ENCODE measurements around the gene ATP11A. TPM values are rescaled to one million over a fixed set of nuclear protein-coding genes. Genes with fewer than 3 reads are reported as not detected.

The ATP11A gene
- polyA plus RNA-seq, 4 donors = 3.2 to 79.6 (median 9.5) TPM

- no peak overlapping the region for H3K27ac ChIP-seq (ENCODE audit: low read depth in 1 of 3, low read length in 2 of 3)
- no peaks in the 10 kb centered on the region for H3K27me3 ChIP-seq (ENCODE audit: control insufficient read depth in 3 of 3, insufficient read depth in 3 of 3, low read length in 3 of 3)
- 92 to 95% (median 95%) methylated on average over 31 of the region's 31 CpGs for WGBS, 3 donors
- no peak overlapping the region for H3K4me3 ChIP-seq (ENCODE audit: low read depth in 1 of 3, low read length in 3 of 3)
- DNase-seq = no peak
- FAIRE-seq = no peak
- H3K9me3 ChIP-seq (ENCODE audit: control insufficient read depth in 2 of 2, insufficient read depth in 1 of 2, low read depth in 1 of 2, low read length in 1 of 2) = no peaks in the 10 kb centered on the region
- H3K36me3 ChIP-seq (ENCODE audit: control insufficient read depth in 3 of 3, insufficient read depth in 2 of 3, low read depth in 1 of 3, low read length in 3 of 3) = no peaks in the 10 kb centered on the region
- no peaks in the 10 kb centered on the region for H3K4me1 ChIP-seq (ENCODE audit: control insufficient read depth in 3 of 3, insufficient read depth in 2 of 3, low read depth in 1 of 3, low read length in 2 of 3)
Measured at GRCh38 chr13:112648966-112649690, 40.7 kb upstream of the ATP11A start.

GRCh38 chr13:112651311-112651710 is 38.5 kb upstream of the ATP11A start:
- no peak for DNase-seq
- Histone ChIP-seq H3K4me3 (ENCODE audit: low read depth in 1 of 3, low read length in 3 of 3) (no peak overlapping the region), H3K27me3 (ENCODE audit: control insufficient read depth in 3 of 3, insufficient read depth in 3 of 3, low read length in 3 of 3) (no peaks in the 10 kb centered on the region), H3K4me1 (ENCODE audit: control insufficient read depth in 3 of 3, insufficient read depth in 2 of 3, low read depth in 1 of 3, low read length in 2 of 3) (no peaks in the 10 kb centered on the region), H3K9me3 (ENCODE audit: control insufficient read depth in 2 of 2, insufficient read depth in 1 of 2, low read depth in 1 of 2, low read length in 1 of 2) (no peaks in the 10 kb centered on the region), H3K27ac (ENCODE audit: low read depth in 1 of 3, low read length in 2 of 3) (no peak overlapping the region), H3K36me3 (ENCODE audit: control insufficient read depth in 3 of 3, insufficient read depth in 2 of 3, low read depth in 1 of 3, low read length in 3 of 3) (no peaks in the 10 kb centered on the region)
- 15 to 45% (median 25%) methylated on average over 5 of the region's 5 CpGs for WGBS, 3 donors
- no peak for FAIRE-seq

GRCh38 chr13:112651750-112652511 is 37.9 kb upstream of the ATP11A start:
- Histone ChIP-seq H3K4me1 (ENCODE audit: control insufficient read depth in 3 of 3, insufficient read depth in 2 of 3, low read depth in 1 of 3, low read length in 2 of 3) (no peaks in the 10 kb centered on the region), H3K27me3 (ENCODE audit: control insufficient read depth in 3 of 3, insufficient read depth in 3 of 3, low read length in 3 of 3) (no peaks in the 10 kb centered on the region), H3K27ac (ENCODE audit: low read depth in 1 of 3, low read length in 2 of 3) (no peak overlapping the region), H3K4me3 (ENCODE audit: low read depth in 1 of 3, low read length in 3 of 3) (no peak overlapping the region), H3K9me3 (ENCODE audit: control insufficient read depth in 2 of 2, insufficient read depth in 1 of 2, low read depth in 1 of 2, low read length in 1 of 2) (no peaks in the 10 kb centered on the region), H3K36me3 (ENCODE audit: control insufficient read depth in 3 of 3, insufficient read depth in 2 of 3, low read depth in 1 of 3, low read length in 3 of 3) (no peaks in the 10 kb centered on the region)
- 65 to 80% (median 75%) methylated on average over 7 of the region's 7 CpGs for whole genome bisulfite sequencing, 3 donors
- DNase-seq (no peak), FAIRE-seq (no peak)

- 70 to 80% (median 71%) methylated on average over 7 of the region's 7 CpGs for WGBS, 3 donors
- Histone ChIP-seq H3K4me1 (ENCODE audit: control insufficient read depth in 3 of 3, insufficient read depth in 2 of 3, low read depth in 1 of 3, low read length in 2 of 3) (no peaks in the 10 kb centered on the region), H3K36me3 (ENCODE audit: control insufficient read depth in 3 of 3, insufficient read depth in 2 of 3, low read depth in 1 of 3, low read length in 3 of 3) (no peaks in the 10 kb centered on the region), H3K9me3 (ENCODE audit: control insufficient read depth in 2 of 2, insufficient read depth in 1 of 2, low read depth in 1 of 2, low read length in 1 of 2) (no peaks in the 10 kb centered on the region), H3K27me3 (ENCODE audit: control insufficient read depth in 3 of 3, insufficient read depth in 3 of 3, low read length in 3 of 3) (no peaks in the 10 kb centered on the region), H3K4me3 (ENCODE audit: low read depth in 1 of 3, low read length in 3 of 3) (no peak overlapping the region), H3K27ac (ENCODE audit: low read depth in 1 of 3, low read length in 2 of 3) (no peak overlapping the region)
- DNase-seq (no peak), FAIRE-seq (no peak)
Measured at GRCh38 chr13:112652512-112653070, 37.2 kb upstream of the ATP11A start.

GRCh38 chr13:112653071-112653470 is 36.8 kb upstream of the ATP11A start:
- Histone ChIP-seq H3K27me3 (ENCODE audit: control insufficient read depth in 3 of 3, insufficient read depth in 3 of 3, low read length in 3 of 3) (no peaks in the 10 kb centered on the region), H3K4me3 (ENCODE audit: low read depth in 1 of 3, low read length in 3 of 3) (no peak overlapping the region), H3K9me3 (ENCODE audit: control insufficient read depth in 2 of 2, insufficient read depth in 1 of 2, low read depth in 1 of 2, low read length in 1 of 2) (no peaks in the 10 kb centered on the region), H3K36me3 (ENCODE audit: control insufficient read depth in 3 of 3, insufficient read depth in 2 of 3, low read depth in 1 of 3, low read length in 3 of 3) (no peaks in the 10 kb centered on the region), H3K4me1 (ENCODE audit: control insufficient read depth in 3 of 3, insufficient read depth in 2 of 3, low read depth in 1 of 3, low read length in 2 of 3) (no peaks in the 10 kb centered on the region), H3K27ac (ENCODE audit: low read depth in 1 of 3, low read length in 2 of 3) (no peak overlapping the region)
- FAIRE-seq (no peak), DNase-seq (no peak)
- WGBS, 3 donors = 59 to 77% (median 66%) methylated on average over 3 of the region's 3 CpGs

GRCh38 chr13:112655913-112656312 is 33.9 kb upstream of the ATP11A start:
- DNase-seq = no peak
- Histone ChIP-seq H3K4me3 (ENCODE audit: low read depth in 1 of 3, low read length in 3 of 3) (no peak overlapping the region), H3K4me1 (ENCODE audit: control insufficient read depth in 3 of 3, insufficient read depth in 2 of 3, low read depth in 1 of 3, low read length in 2 of 3) (peaks cover 0 to 2% (median 0%) of the 10 kb centered on the region in 3 donors), H3K27me3 (ENCODE audit: control insufficient read depth in 3 of 3, insufficient read depth in 3 of 3, low read length in 3 of 3) (no peaks in the 10 kb centered on the region), H3K36me3 (ENCODE audit: control insufficient read depth in 3 of 3, insufficient read depth in 2 of 3, low read depth in 1 of 3, low read length in 3 of 3) (no peaks in the 10 kb centered on the region), H3K27ac (ENCODE audit: low read depth in 1 of 3, low read length in 2 of 3) (no peak overlapping the region), H3K9me3 (ENCODE audit: control insufficient read depth in 2 of 2, insufficient read depth in 1 of 2, low read depth in 1 of 2, low read length in 1 of 2) (no peaks in the 10 kb centered on the region)
- WGBS, 3 donors = 51 to 68% (median 56%) methylated on average over 5 of the region's 5 CpGs
- FAIRE-seq = no peak

- Histone ChIP-seq H3K36me3 (ENCODE audit: control insufficient read depth in 3 of 3, insufficient read depth in 2 of 3, low read depth in 1 of 3, low read length in 3 of 3) (no peaks in the 10 kb centered on the region), H3K27ac (ENCODE audit: low read depth in 1 of 3, low read length in 2 of 3) (no peak overlapping the region), H3K4me1 (ENCODE audit: control insufficient read depth in 3 of 3, insufficient read depth in 2 of 3, low read depth in 1 of 3, low read length in 2 of 3) (peaks cover 0 to 2% (median 0%) of the 10 kb centered on the region in 3 donors), H3K4me3 (ENCODE audit: low read depth in 1 of 3, low read length in 3 of 3) (no peak overlapping the region), H3K27me3 (ENCODE audit: control insufficient read depth in 3 of 3, insufficient read depth in 3 of 3, low read length in 3 of 3) (no peaks in the 10 kb centered on the region), H3K9me3 (ENCODE audit: control insufficient read depth in 2 of 2, insufficient read depth in 1 of 2, low read depth in 1 of 2, low read length in 1 of 2) (no peaks in the 10 kb centered on the region)
- peak in 1 of 2 donors; percentile 48 for DNase-seq
- WGBS, 3 donors = 72 to 85% (median 83%) methylated on average over 14 of the region's 14 CpGs
- FAIRE-seq = no peak
Measured at GRCh38 chr13:112657850-112658445, 31.9 kb upstream of the ATP11A start.

GRCh38 chr13:112658808-112659207 is 31.0 kb upstream of the ATP11A start:
- Histone ChIP-seq H3K27me3 (ENCODE audit: control insufficient read depth in 3 of 3, insufficient read depth in 3 of 3, low read length in 3 of 3) (no peaks in the 10 kb centered on the region), H3K4me1 (ENCODE audit: control insufficient read depth in 3 of 3, insufficient read depth in 2 of 3, low read depth in 1 of 3, low read length in 2 of 3) (peaks cover 0 to 2% (median 0%) of the 10 kb centered on the region in 3 donors), H3K4me3 (ENCODE audit: low read depth in 1 of 3, low read length in 3 of 3) (no peak overlapping the region), H3K9me3 (ENCODE audit: control insufficient read depth in 2 of 2, insufficient read depth in 1 of 2, low read depth in 1 of 2, low read length in 1 of 2) (no peaks in the 10 kb centered on the region), H3K27ac (ENCODE audit: low read depth in 1 of 3, low read length in 2 of 3) (no peak overlapping the region), H3K36me3 (ENCODE audit: control insufficient read depth in 3 of 3, insufficient read depth in 2 of 3, low read depth in 1 of 3, low read length in 3 of 3) (no peaks in the 10 kb centered on the region)
- no peak for DNase-seq
- FAIRE-seq = no peak
- WGBS, 3 donors = 15 to 30% (median 25%) methylated on average over 1 of the region's 1 CpG

All from small intestine (tissue), 7 donors.